Central memory CD4-positive, alpha-beta T cell (primary cell): ENCODE results near the gene SUSD6.
A peak's percentile ranks its signal among the peaks of the same experiment; 100 is the strongest.
"Not testable (repeated sequence)": the region's sequence is repeated elsewhere in the genome, so short reads cannot be mapped to it uniquely, and the experiment has no call there.

Source experiments
- DNase-seq: peaks from one replicate; pipeline ENCODE4 v3.0.0; 2022

SUSD6 gene

GRCh38 chr14:69696633-69697557 lies 85.5 kb downstream of the SUSD6 start:
- peak; percentile 32 for DNase-seq

GRCh38 chr14:69698572-69698971 lies 87.2 kb downstream of the SUSD6 start:
- DNase-seq: no peak

GRCh38 chr14:69699243-69699642 lies 87.8 kb downstream of the SUSD6 start:
- not testable (repeated sequence) for DNase-seq

- no peak for DNase-seq
Observed at GRCh38 chr14:69699748-69700303, 88.4 kb downstream of the SUSD6 start.

GRCh38 chr14:69700575-69700974 lies 89.2 kb downstream of the SUSD6 start:
- DNase-seq: no peak

GRCh38 chr14:69701291-69701690 lies 89.9 kb downstream of the SUSD6 start:
- no peak for DNase-seq

GRCh38 chr14:69701857-69702256 lies 90.5 kb downstream of the SUSD6 start:
- DNase-seq: no peak

GRCh38 chr14:69703047-69704039 lies 91.9 kb downstream of the SUSD6 start:
- DNase-seq: no peak

GRCh38 chr14:69704319-69704718 lies 92.9 kb downstream of the SUSD6 start:
- DNase-seq: no peak

GRCh38 chr14:69705706-69706105 lies 94.3 kb downstream of the SUSD6 start:
- no peak for DNase-seq

GRCh38 chr14:69708049-69708448 lies 96.7 kb downstream of the SUSD6 start:
- no peak for DNase-seq

- no peak for DNase-seq
Observed at GRCh38 chr14:69708586-69709560, 97.5 kb downstream of the SUSD6 start.

- DNase-seq: no peak
Observed at GRCh38 chr14:69710378-69710777, 99.0 kb downstream of the SUSD6 start.

GRCh38 chr14:69711065-69711464 lies 99.7 kb downstream of the SUSD6 start:
- no peak for DNase-seq

GRCh38 chr14:69711477-69711876 lies 100.1 kb downstream of the SUSD6 start:
- no peak for DNase-seq

GRCh38 chr14:69711881-69712560 lies 100.6 kb downstream of the SUSD6 start:
- no peak for DNase-seq

- DNase-seq: no peak
Observed at GRCh38 chr14:69712599-69713088, 101.2 kb downstream of the SUSD6 start.

GRCh38 chr14:69713209-69713781 lies 101.9 kb downstream of the SUSD6 start:
- DNase-seq: no peak

GRCh38 chr14:69713993-69714679 lies 102.7 kb downstream of the SUSD6 start:
- DNase-seq: no peak
